Anterior cingulate cortex (tissue), 58 donors: ENCODE measurements around the gene LAMC3.
"Not testable (repeated sequence)": the region's sequence is repeated elsewhere in the genome, so short reads cannot be mapped to it uniquely, and the experiment has no call there.

Experiments
- DNase-seq, 58 donors: peaks; one replicate each; lab custom pipeline; 2025; lab: John Stamatoyannopoulos, UW

LAMC3 gene

GRCh38 chr9:131025953-131026858 lies 17.2 kb downstream of the LAMC3 start:
- no peak for DNase-seq

GRCh38 chr9:131027048-131027871 lies 18.3 kb downstream of the LAMC3 start:
- no peak for DNase-seq

- DNase-seq, result no peak
Observed at GRCh38 chr9:131027872-131028179, 18.9 kb downstream of the LAMC3 start.

- DNase-seq, result no peak
Observed at GRCh38 chr9:131028221-131028884, 19.4 kb downstream of the LAMC3 start.

- no peak for DNase-seq
Observed at GRCh38 chr9:131028931-131029573, 20.1 kb downstream of the LAMC3 start.

- no peak for DNase-seq
Observed at GRCh38 chr9:131029574-131029952, 20.6 kb downstream of the LAMC3 start.

GRCh38 chr9:131030239-131031004 lies 21.4 kb downstream of the LAMC3 start:
- DNase-seq, result no peak

- DNase-seq, result no peak
Observed at GRCh38 chr9:131031005-131031641, 22.1 kb downstream of the LAMC3 start.

GRCh38 chr9:131031642-131032005 lies 22.6 kb downstream of the LAMC3 start:
- no peak for DNase-seq

GRCh38 chr9:131032384-131032783 lies 23.4 kb downstream of the LAMC3 start:
- DNase-seq, result no peak

- no peak for DNase-seq
Observed at GRCh38 chr9:131033269-131034224, 24.6 kb downstream of the LAMC3 start.

- DNase-seq, result no peak
Observed at GRCh38 chr9:131034268-131034667, 25.3 kb downstream of the LAMC3 start.

GRCh38 chr9:131034749-131035148 lies 25.8 kb downstream of the LAMC3 start:
- DNase-seq, result not testable (repeated sequence)

- DNase-seq, result no peak
Observed at GRCh38 chr9:131035548-131035947, 26.6 kb downstream of the LAMC3 start.

- no peak for DNase-seq
Observed at GRCh38 chr9:131036071-131036470, 27.1 kb downstream of the LAMC3 start.

GRCh38 chr9:131036529-131037334 lies 27.8 kb downstream of the LAMC3 start:
- peak in 3 of 58 donors; percentile 18 to 37 (median 26) for DNase-seq
